Natural killer cell treated with Interleukin-12 subunit alpha and Interleukin-12 subunit beta and Interleukin-15 and Interleukin-18, amount 100 ng/mL, for 72 hours (primary cell): ENCODE data around the gene RXFP2. TPM values are rescaled to one million over a fixed set of nuclear protein-coding genes. Genes with fewer than 3 reads are reported as not detected.
A peak's percentile ranks its signal among the peaks of the same experiment; 100 is the strongest.

ENCODE experiments used
- ATAC-seq, 2 donors: fragments of 150-1000 bp; cut with Tn5 transposase in 1 of 2; sonication (Bioruptor Pico), chemical (Tn5 transposase) in 1 of 2; 2 replicates each; pipeline ENCODE4 v1.10.0; 2021
- DNase-seq: peaks from one replicate; pipeline ENCODE4 v3.0.0; 2022; ENCODE audit warnings: low spot score
- H3K27ac Mint-ChIP-seq, 2 donors: 1 replicate in 1 of 2; 2 replicates in 1 of 2; pipeline ENCODE4 v1.8.0; 2022; ENCODE audit warnings: mixed read lengths in 2 of 2, mild to moderate bottlenecking in 1 of 2, moderate library complexity in 1 of 2
- H3K27me3 Mint-ChIP-seq, 2 donors: 1 replicate in 1 of 2; 2 replicates in 1 of 2; pipeline ENCODE4 v1.8.0; 2022; ENCODE audit warnings: mixed read lengths in 2 of 2
- H3K36me3 Mint-ChIP-seq: one replicate; pipeline ENCODE4 v1.8.0; 2022; ENCODE audit warnings: mixed read lengths
- H3K4me1 Mint-ChIP-seq, 2 donors: 1 replicate in 1 of 2; 2 replicates in 1 of 2; pipeline ENCODE4 v1.8.0; 2022; ENCODE audit warnings: low read depth in 2 of 2, mixed read lengths in 2 of 2, mild to moderate bottlenecking in 1 of 2
- H3K4me3 Mint-ChIP-seq: one replicate; pipeline ENCODE4 v1.8.0; 2022; ENCODE audit warnings: mixed read lengths
- H3K9me3 Mint-ChIP-seq: 2 replicates; pipeline ENCODE4 v1.8.0; 2022; ENCODE audit warnings: mixed read lengths
- total RNA-seq, 2 donors: library from RNA; stranded (reverse); gene quantifications; one replicate each; pipeline ENCODE4 v1.2.3, GENCODE V29; 2022

The RXFP2 gene
- total RNA-seq, 2 donors from 2014 or later, result not detected

GRCh38 chr13:31749929-31750328 lies 10.6 kb downstream of the RXFP2 start:
- DNase-seq (no peak), ATAC-seq (no peak)
- peaks cover 0 to under 1% of the 10 kb centered on the region in 2 donors for H3K4me1 Mint-ChIP-seq
- no peaks in the 10 kb centered on the region for H3K36me3 Mint-ChIP-seq
- no peak overlapping the region for H3K27ac Mint-ChIP-seq
- peaks cover 27 to 34% of the 10 kb centered on the region in 2 donors for H3K27me3 Mint-ChIP-seq
- no peaks in the 10 kb centered on the region for H3K9me3 Mint-ChIP-seq
- H3K4me3 Mint-ChIP-seq, result no peak overlapping the region

- Mint-ChIP-seq H3K27ac (no peak overlapping the region), H3K4me1 (peaks cover 0 to 3% of the 10 kb centered on the region in 2 donors), H3K36me3 (no peaks in the 10 kb centered on the region), H3K9me3 (no peaks in the 10 kb centered on the region), H3K4me3 (no peak overlapping the region), H3K27me3 (peaks cover 21 to 36% of the 10 kb centered on the region in 2 donors)
- DNase-seq, result no peak
- ATAC-seq, result no peak
These were observed 15.9 kb downstream of the RXFP2 start for GRCh38 chr13:31755211-31755610.

GRCh38 chr13:31755803-31756212 lies 16.5 kb downstream of the RXFP2 start:
- DNase-seq (no peak), ATAC-seq (no peak)
- Mint-ChIP-seq H3K4me1 (peaks cover 0 to 3% of the 10 kb centered on the region in 2 donors), H3K27ac (no peak overlapping the region), H3K36me3 (no peaks in the 10 kb centered on the region), H3K27me3 (peaks cover 16 to 30% of the 10 kb centered on the region in 2 donors), H3K9me3 (no peaks in the 10 kb centered on the region), H3K4me3 (no peak overlapping the region)

GRCh38 chr13:31756346-31756745 lies 17.0 kb downstream of the RXFP2 start:
- Mint-ChIP-seq H3K4me1 (peaks cover 0 to 3% of the 10 kb centered on the region in 2 donors), H3K4me3 (no peak overlapping the region), H3K9me3 (no peaks in the 10 kb centered on the region), H3K27me3 (peaks cover 12 to 25% of the 10 kb centered on the region in 2 donors), H3K27ac (no peak overlapping the region), H3K36me3 (no peaks in the 10 kb centered on the region)
- DNase-seq (no peak), ATAC-seq (no peak)

GRCh38 chr13:31761951-31762350 lies 22.6 kb downstream of the RXFP2 start:
- H3K4me3 Mint-ChIP-seq, result no peak overlapping the region
- no peaks in the 10 kb centered on the region for H3K36me3 Mint-ChIP-seq
- DNase-seq, result no peak
- no peak for ATAC-seq
- no peaks in the 10 kb centered on the region for H3K4me1 Mint-ChIP-seq
- peaks cover 0 to 5% of the 10 kb centered on the region in 2 donors for H3K27me3 Mint-ChIP-seq
- no peaks in the 10 kb centered on the region for H3K9me3 Mint-ChIP-seq
- no peak overlapping the region for H3K27ac Mint-ChIP-seq

GRCh38 chr13:31764556-31764955 lies 25.2 kb downstream of the RXFP2 start:
- Mint-ChIP-seq H3K4me3 (no peak overlapping the region), H3K4me1 (no peaks in the 10 kb centered on the region), H3K9me3 (no peaks in the 10 kb centered on the region), H3K27ac (no peak overlapping the region), H3K27me3 (peaks cover 0 to 8% of the 10 kb centered on the region in 2 donors), H3K36me3 (no peaks in the 10 kb centered on the region)
- ATAC-seq (no peak), DNase-seq (no peak)

- no peak for ATAC-seq
These were observed 25.9 kb downstream of the RXFP2 start for GRCh38 chr13:31765138-31765785.

GRCh38 chr13:31767175-31767900 lies 28.0 kb downstream of the RXFP2 start:
- ATAC-seq (no peak), DNase-seq (no peak)
- Mint-ChIP-seq H3K9me3 (no peaks in the 10 kb centered on the region), H3K27ac (no peak overlapping the region), H3K4me1 (no peaks in the 10 kb centered on the region), H3K4me3 (no peak overlapping the region), H3K27me3 (peaks cover 0 to 8% of the 10 kb centered on the region in 2 donors), H3K36me3 (no peaks in the 10 kb centered on the region)

More at GRCh38 chr13:31765138-31765785, 25.9 kb downstream of the RXFP2 start:
- Mint-ChIP-seq H3K9me3 (no peaks in the 10 kb centered on the region), H3K27ac (no peak overlapping the region), H3K4me3 (no peak overlapping the region), H3K4me1 (no peaks in the 10 kb centered on the region), H3K27me3 (peaks cover 0 to 8% of the 10 kb centered on the region in 2 donors), H3K36me3 (no peaks in the 10 kb centered on the region)
- DNase-seq, result no peak

GRCh38 chr13:31768351-31768750 lies 29.0 kb downstream of the RXFP2 start:
- Mint-ChIP-seq H3K4me3 (no peak overlapping the region), H3K36me3 (no peaks in the 10 kb centered on the region), H3K27me3 (peaks cover 0 to 5% of the 10 kb centered on the region in 2 donors), H3K4me1 (peaks cover 5 to 6% of the 10 kb centered on the region in 2 donors), H3K27ac (no peak overlapping the region), H3K9me3 (no peaks in the 10 kb centered on the region)
- ATAC-seq, result no peak
- DNase-seq, result no peak

- ATAC-seq, result no peak
- H3K27me3 Mint-ChIP-seq, result peaks cover 0 to 2% of the 10 kb centered on the region in 2 donors
- no peak overlapping the region for H3K4me3 Mint-ChIP-seq
These were observed 30.2 kb downstream of the RXFP2 start for GRCh38 chr13:31769575-31769974.

GRCh38 chr13:31772231-31772630 lies 32.9 kb downstream of the RXFP2 start:
- H3K36me3 Mint-ChIP-seq, result no peaks in the 10 kb centered on the region
- H3K4me3 Mint-ChIP-seq, result no peak overlapping the region
- H3K27ac Mint-ChIP-seq, result no peak overlapping the region
- H3K27me3 Mint-ChIP-seq, result peaks cover 0 to 1% of the 10 kb centered on the region in 2 donors
- DNase-seq, result no peak
- no peak for ATAC-seq
- no peaks in the 10 kb centered on the region for H3K9me3 Mint-ChIP-seq
- peaks cover 9 to 13% of the 10 kb centered on the region in 2 donors for H3K4me1 Mint-ChIP-seq

More at GRCh38 chr13:31769575-31769974, 30.2 kb downstream of the RXFP2 start:
- Mint-ChIP-seq H3K9me3 (no peaks in the 10 kb centered on the region), H3K27ac (no peak overlapping the region), H3K4me1 (peaks cover 9 to 13% of the 10 kb centered on the region in 2 donors), H3K36me3 (no peaks in the 10 kb centered on the region)
- no peak for DNase-seq

GRCh38 chr13:31773538-31773937 lies 34.2 kb downstream of the RXFP2 start:
- no peaks in the 10 kb centered on the region for H3K36me3 Mint-ChIP-seq
- H3K4me3 Mint-ChIP-seq, result peak overlapping the region; percentile 45
- no peaks in the 10 kb centered on the region for H3K27me3 Mint-ChIP-seq
- H3K4me1 Mint-ChIP-seq, result peaks cover 9 to 13% of the 10 kb centered on the region in 2 donors
- DNase-seq (no peak), ATAC-seq (no peak)
- no peaks in the 10 kb centered on the region for H3K9me3 Mint-ChIP-seq
- H3K27ac Mint-ChIP-seq, result no peak overlapping the region

GRCh38 chr13:31774186-31774750 lies 34.9 kb downstream of the RXFP2 start:
- peaks cover 9 to 13% of the 10 kb centered on the region in 2 donors for H3K4me1 Mint-ChIP-seq
- H3K27ac Mint-ChIP-seq, result no peak overlapping the region
- no peak overlapping the region for H3K4me3 Mint-ChIP-seq
- H3K36me3 Mint-ChIP-seq, result no peaks in the 10 kb centered on the region
- no peaks in the 10 kb centered on the region for H3K9me3 Mint-ChIP-seq
- H3K27me3 Mint-ChIP-seq, result no peaks in the 10 kb centered on the region
- ATAC-seq (no peak), DNase-seq (no peak)

- ATAC-seq (no peak), DNase-seq (no peak)
- Mint-ChIP-seq H3K4me1 (peaks cover 9 to 13% of the 10 kb centered on the region in 2 donors), H3K27ac (no peak overlapping the region), H3K36me3 (no peaks in the 10 kb centered on the region), H3K9me3 (no peaks in the 10 kb centered on the region), H3K4me3 (no peak overlapping the region), H3K27me3 (peaks cover 6 to 8% of the 10 kb centered on the region in 2 donors)
These were observed 35.8 kb downstream of the RXFP2 start for GRCh38 chr13:31775148-31775547.
